IMR-90 (cell line): ENCODE results near the gene PVALEF. TPM values are rescaled to one million over a fixed set of nuclear protein-coding genes. Genes with fewer than 3 reads are reported as not detected.

Experiments used
- ATAC-seq: fragments of 200-7000 bp; cut with Tn5 transposase; 2 replicates; pipeline ENCODE4 v1.9.1; 2020; ENCODE audit warnings: low read depth, mild to moderate bottlenecking, moderate library complexity
- BruUV-seq: library from RNA; stranded (reverse); fragments of 400-500 nt; replicated peaks from 2 replicates; lab custom pipeline; 2021; lab: Mats Ljungman, UMichigan
- CTCF ChIA-PET: fragments of 300-600 bp; formaldehyde crosslinking; extraction: SDS; loops from one replicate; lab custom pipeline; 2021; ENCODE audit warnings: antibody characterized with exemption; lab: Yijun Ruan, JAX
- POLR2A ChIA-PET: fragments of 300-600 bp; sonication (Branson Sonifier 250); formaldehyde crosslinking; loops from one replicate; lab custom pipeline; 2022; ENCODE audit warnings: antibody characterized with exemption; ENCODE audit not compliant: unreplicated experiment; lab: Charles Lee
- DNase-seq: peaks from one replicate; pipeline ENCODE4 v3.0.0; 2013
- H2AFZ ChIP-seq: replicated peaks from 2 replicates; pipeline ENCODE3; 2013; ENCODE audit warnings: low read length, mild to moderate bottlenecking; ENCODE audit not compliant: poor library complexity
- H2AK5ac ChIP-seq: 2 replicates; pipeline ENCODE4 v1.6.1; 2013; ENCODE audit warnings: low read depth, low read length, inconsistent platforms
- H2AK9ac ChIP-seq: replicated peaks from 2 replicates; pipeline ENCODE3; 2013; ENCODE audit warnings: mild to moderate bottlenecking, low read depth, low read length, moderate library complexity; ENCODE audit not compliant: poor library complexity
- H2BK120ac ChIP-seq: 2 replicates; pipeline ENCODE4 v1.6.1; 2013; ENCODE audit warnings: low read depth, low read length, inconsistent platforms
- H2BK15ac ChIP-seq: 3 replicates; pipeline ENCODE4 v1.6.1; 2013; ENCODE audit warnings: low read depth, low read length, inconsistent platforms
- H2BK20ac ChIP-seq: 2 replicates; pipeline ENCODE4 v1.6.1; 2013; ENCODE audit warnings: low read depth, mild to moderate bottlenecking, inconsistent platforms, low read length, moderate library complexity
- H2BK5ac ChIP-seq: 2 replicates; pipeline ENCODE4 v1.6.1; 2013; ENCODE audit warnings: mild to moderate bottlenecking, low read depth, low read length, inconsistent platforms; ENCODE audit not compliant: poor library complexity, severe bottlenecking
- H3K14ac ChIP-seq: replicated peaks from 2 replicates; pipeline ENCODE4 v1.6.1; 2013; ENCODE audit warnings: low read depth, low read length, inconsistent platforms
- H3K18ac ChIP-seq: 2 replicates; pipeline ENCODE4 v1.6.1; 2013; ENCODE audit warnings: low read depth, low read length, control low read depth
- H3K23ac ChIP-seq: 2 replicates; pipeline ENCODE4 v1.6.1; 2013; ENCODE audit warnings: low read depth, low read length, inconsistent platforms
- H3K27ac ChIP-seq: 2 replicates; pipeline ENCODE4 v1.5.1; 2013; ENCODE audit warnings: mild to moderate bottlenecking, control low read depth, low read length; ENCODE audit not compliant: insufficient read depth
- H3K27me3 ChIP-seq: 2 replicates; pipeline ENCODE4 v1.6.1; 2013; ENCODE audit warnings: low read length; ENCODE audit not compliant: control insufficient read depth, insufficient read depth
- H3K36me3 ChIP-seq: 2 replicates; pipeline ENCODE4 v1.6.1; 2013; ENCODE audit warnings: low read length, mixed read lengths; ENCODE audit not compliant: control insufficient read depth, insufficient read depth
- H3K4ac ChIP-seq: 2 replicates; pipeline ENCODE4 v1.6.1; 2013; ENCODE audit warnings: low read depth, low read length, inconsistent platforms
- H3K4me1 ChIP-seq: 2 replicates; pipeline ENCODE4 v1.6.1; 2013; ENCODE audit warnings: low read length, mixed read lengths; ENCODE audit not compliant: control insufficient read depth, insufficient read depth
- H3K4me2 ChIP-seq: 2 replicates; pipeline ENCODE4 v1.6.1; 2013; ENCODE audit warnings: low read depth, mild to moderate bottlenecking, control low read depth, low read length, moderate library complexity
- H3K4me3 ChIP-seq: 2 replicates; pipeline ENCODE4 v1.5.1; 2013; ENCODE audit warnings: low read depth, mild to moderate bottlenecking, control low read depth, low read length, moderate library complexity; ENCODE audit not compliant: insufficient read depth
- H3K56ac ChIP-seq: 2 replicates; pipeline ENCODE4 v1.6.1; 2013; ENCODE audit warnings: low read length, inconsistent platforms; ENCODE audit not compliant: insufficient read depth; ENCODE audit errors: extremely low read depth
- H3K79me1 ChIP-seq, 2 experiments: 2 replicates each; pipeline ENCODE4 v1.6.1; 2013; ENCODE audit warnings: low read length in 2 of 2, inconsistent platforms in 1 of 2, low read depth in 1 of 2
- H3K9ac ChIP-seq: 2 replicates; pipeline ENCODE4 v1.6.1; 2013; ENCODE audit warnings: low read depth, low read length, control low read depth
- H3K9me1 ChIP-seq: 2 replicates; pipeline ENCODE4 v1.6.1; 2013; ENCODE audit warnings: low read length, inconsistent platforms; ENCODE audit not compliant: insufficient read depth
- H3K9me3 ChIP-seq: 2 replicates; pipeline ENCODE4 v1.6.1; 2013; ENCODE audit warnings: low read length; ENCODE audit not compliant: control insufficient read depth, insufficient read depth
- H4K20me1 ChIP-seq: 2 replicates; pipeline ENCODE4 v1.6.1; 2013; ENCODE audit warnings: low read length, inconsistent platforms; ENCODE audit not compliant: insufficient read depth
- H4K5ac ChIP-seq: 2 replicates; pipeline ENCODE4 v1.6.1; 2013; ENCODE audit warnings: mild to moderate bottlenecking, low read depth, low read length, control low read depth
- H4K8ac ChIP-seq, 2 experiments: 2 replicates each; pipeline ENCODE4 v1.6.1; 2013; ENCODE audit warnings: low read depth in 2 of 2, low read length in 2 of 2, control low read depth in 1 of 2, inconsistent platforms in 1 of 2
- H4K91ac ChIP-seq: 2 replicates; pipeline ENCODE4 v1.6.1; 2013; ENCODE audit warnings: low read depth, low read length, inconsistent platforms; ENCODE audit not compliant: insufficient read depth
- MXI1 ChIP-seq: IDR thresholded peaks from 2 replicates; pipeline ENCODE4 v1.6.1; 2012; ENCODE audit warnings: low read depth, mild to moderate bottlenecking, low read length, moderate library complexity, borderline replicate concordance
- WGBS, 2 experiments: methylation state at CpG; one replicate each; pipeline versions ENCODE4 v1.1.5 to v1.1.7; 2013; ENCODE audit warnings: missing lambda C conversion rate in 2 of 2; ENCODE audit not compliant: insufficient read length in 1 of 2; ENCODE audit errors: extremely low coverage in 2 of 2; 5-methylcytosine and 5-hydroxymethylcytosine counted together
- dilution Hi-C: fragments of 300-500 bp; cut with HindIII; formaldehyde crosslinking; loops from one replicate; pipeline ENCODE4 v1.14.3; 2018; ENCODE audit warnings: low sequenced_read_pairs; ENCODE audit not compliant: unreplicated experiment
- in situ Hi-C: fragments of 300-500 bp; cut with MboI; formaldehyde crosslinking; loops from 3 replicates; pipeline ENCODE4 v1.14.3; 2019; ENCODE audit warnings: low sequenced_read_pairs, inconsistent platforms, mixed read lengths
- intact Hi-C: fragments of 100-400 bp; cut with micrococcal nuclease; formaldehyde crosslinking; loops from 2 replicates; pipeline ENCODE4 v1.10.0; 2022
- polyA plus RNA-seq, 3 experiments: library from polyadenylated mRNA; depleted of rRNA; stranded (reverse); fragments of >200 nt; gene quantifications; 2 replicates each; pipeline ENCODE4 v1.2.3, GENCODE V29; 2012; ENCODE audit warnings: low replicate concordance in 1 of 3
- total RNA-seq: library from RNA; depleted of rRNA; stranded (reverse); fragments of >200 nt; gene quantifications from 2 replicates; pipeline ENCODE4 v1.2.3, GENCODE V29; 2012

Gene PVALEF
- total and polyA plus RNA-seq, 2 of the 4 experiments (the other 2 are of a cell fraction) = not detected

DNA sequence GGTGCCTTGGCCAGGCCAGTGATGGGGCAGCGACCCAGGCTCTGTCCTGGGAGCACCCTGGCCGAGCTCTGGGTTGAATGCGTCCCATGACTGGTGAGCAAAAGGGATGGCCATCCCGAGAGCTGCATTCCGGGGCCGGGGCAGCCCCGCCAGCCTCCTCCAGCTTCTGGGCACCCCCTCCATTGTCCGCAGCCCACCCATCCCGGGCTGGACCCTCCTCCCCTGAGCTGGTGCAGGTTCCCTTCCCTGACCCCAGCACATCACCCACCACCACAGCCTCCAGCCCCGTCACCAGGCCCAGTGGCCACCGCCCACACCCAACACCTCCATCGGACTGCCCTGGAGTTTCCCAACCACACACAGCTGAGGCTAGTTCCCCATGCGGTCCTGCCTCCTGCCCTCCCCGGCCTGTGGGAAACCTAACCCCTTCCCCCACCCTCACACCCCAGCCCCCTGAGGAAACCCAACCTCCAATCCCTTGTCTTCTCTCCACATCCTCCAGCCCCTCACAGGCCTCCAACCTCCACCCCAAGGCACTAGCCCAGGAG, 16.2 kb upstream of the PVALEF start:
- Histone ChIP-seq H3K36me3 (no peaks in the 10 kb centered on the region), H3K9ac (no peak overlapping the region), H2BK5ac (no peak overlapping the region), H3K4ac (no peak overlapping the region), H4K20me1 (no peaks in the 10 kb centered on the region), H2AFZ (no peak overlapping the region), H4K8ac (no peak overlapping the region), H2BK15ac (no peak overlapping the region), H2AK5ac (no peak overlapping the region), H3K4me2 (no peak overlapping the region), H3K27ac (no peak overlapping the region), H2BK120ac (no peak overlapping the region), H2BK20ac (no peak overlapping the region), H3K4me3 (no peak overlapping the region), H3K27me3 (peaks cover 29% of the 10 kb centered on the region), H3K18ac (no peak overlapping the region), H4K5ac (no peak overlapping the region), H3K9me1 (no peaks in the 10 kb centered on the region), H3K4me1 (no peaks in the 10 kb centered on the region), H3K9me3 (no peaks in the 10 kb centered on the region), H4K91ac (no peak overlapping the region), H3K14ac (no peak overlapping the region), H3K23ac (no peak overlapping the region), H3K79me1 (no peaks in the 10 kb centered on the region), H3K56ac (no peak overlapping the region), H2AK9ac (no peak overlapping the region)
- DNase-seq (no peak), ATAC-seq (no peak)
- ChIA-PET CTCF (no interaction called here), POLR2A (no interaction called here)
- in situ Hi-C loops (no loop called here), intact Hi-C loops (no loop called here), dilution Hi-C loops (no loop called here)
- TF ChIP-seq MXI1 = no peak
- BruUV-seq = no TSS peak
- WGBS, 2 experiments = 81% methylated on average over 6 of the region's 14 CpGs; no CpG with 5 or more reads in 1 of the 2 experiments
